Right ventricle myocardium superior (tissue), 1 donor: Measurements from ENCODE around the gene FAM229B. TPM values are rescaled to one million over a fixed set of nuclear protein-coding genes. Genes with fewer than 3 reads are reported as not detected.

Source experiments
- ATAC-seq: fragments of 200-7000 bp; cut with Tn5 transposase; one replicate; pipeline ENCODE4 v1.9.1; 2020; ENCODE audit warnings: mild to moderate bottlenecking; ENCODE audit not compliant: poor library complexity
- DNase-seq: peaks from one replicate; pipeline ENCODE4 v3.0.0-alpha.2; 2020
- intact Hi-C: fragments of 100-400 bp; cut with DNase I; formaldehyde crosslinking; loops from one replicate; pipeline ENCODE4 v1.11.2; 2022
- total RNA-seq: library from RNA; stranded (reverse); fragmentation: NEBNext Ultra II Directional; extraction: Animal tissue kit (Norgen Biotek cat#: 25700); gene quantifications from one replicate; pipeline ENCODE4 v1.2.1, GENCODE V29; 2021
- donor health status: DM: no; HTN: yes; CAD: no; lungs with severe emphysema.

Gene FAM229B
- total RNA-seq, 1 donor from 2014 or later = 86.6 TPM

- intact Hi-C loops = no loop called here
- DNase-seq = no peak
- ATAC-seq = no peak
These were observed 30.6 kb downstream of the FAM229B start for GRCh38 chr6:112118034-112118433.

GRCh38 chr6:112122756-112123155 lies 35.4 kb downstream of the FAM229B start:
- intact Hi-C loops = no loop called here
- ATAC-seq (no peak), DNase-seq (no peak)

GRCh38 chr6:112123982-112124381 lies 36.6 kb downstream of the FAM229B start:
- intact Hi-C loops = no loop called here
- DNase-seq (no peak), ATAC-seq (no peak)

GRCh38 chr6:112128208-112128607 lies 40.8 kb downstream of the FAM229B start:
- ATAC-seq (no peak), DNase-seq (no peak)
- intact Hi-C loops = no loop called here

GRCh38 chr6:112130878-112131277 lies 43.5 kb downstream of the FAM229B start:
- intact Hi-C loops = loop anchor here (10.0 kb wide), 1 partner anchor 56 kb away; no protein-coding TSS in a partner anchor
- ATAC-seq (no peak), DNase-seq (no peak)

- DNase-seq (no peak), ATAC-seq (no peak)
- intact Hi-C loops = loop anchor here (10.0 kb wide), 1 partner anchor 64 kb away; no protein-coding TSS in a partner anchor
These were observed 51.7 kb downstream of the FAM229B start for GRCh38 chr6:112139052-112139451.

GRCh38 chr6:112141707-112142106 lies 54.3 kb downstream of the FAM229B start:
- ATAC-seq (no peak), DNase-seq (no peak)
- intact Hi-C loops = no loop called here

GRCh38 chr6:112144145-112144926 lies 56.9 kb downstream of the FAM229B start:
- intact Hi-C loops = no loop called here
- DNase-seq (no peak), ATAC-seq (no peak)

GRCh38 chr6:112145080-112145573 lies 57.7 kb downstream of the FAM229B start:
- ATAC-seq (no peak), DNase-seq (no peak)
- intact Hi-C loops = no loop called here

- DNase-seq (no peak), ATAC-seq (no peak)
- intact Hi-C loops = no loop called here
These were observed 60.7 kb downstream of the FAM229B start for GRCh38 chr6:112148103-112148502.

- ATAC-seq (peak; percentile 35), DNase-seq (no peak)
- intact Hi-C loops = no loop called here
These were observed 61.8 kb downstream of the FAM229B start for GRCh38 chr6:112149236-112149635.

GRCh38 chr6:112149719-112150263 lies 62.4 kb downstream of the FAM229B start:
- no peak for DNase-seq
- intact Hi-C loops = no loop called here
- ATAC-seq = peak; percentile 62

GRCh38 chr6:112150363-112150762 lies 63.0 kb downstream of the FAM229B start:
- intact Hi-C loops = no loop called here
- ATAC-seq (peak; percentile 67), DNase-seq (no peak)

Other genes starting within 250 kb of the FAM229B start
- 40.6 TPM for gene FYN, start 214.1 kb upstream of the FAM229B start, total RNA-seq
- gene CCN6, start 33.5 kb upstream of the FAM229B start, total RNA-seq = not detected
- 27.1 TPM for gene TUBE1, start 109 bp upstream of the FAM229B start, total RNA-seq
- 71.1 TPM for gene LAMA4, start 167.0 kb downstream of the FAM229B start, total RNA-seq